Measurements from ENCODE around the gene AMER1. TPM values are rescaled to one million over a fixed set of nuclear protein-coding genes. Genes with fewer than 3 reads are reported as not detected.

AMER1 gene
- polyA plus RNA-seq, 1 experiment, result 1.2 TPM

- no peak overlapping the region for H3K4me3 ChIP-seq (ENCODE audit: low read depth, low read length)
- no peak for TF ChIP-seq CTCF (IDR thresholded peaks at IDR 0.05; ENCODE audit: insufficient read depth, low read depth, low read length)
- H3K36me3 ChIP-seq (ENCODE audit: control insufficient read depth, insufficient read depth, low read length), result no peaks in the 10 kb centered on the region
- no peaks in the 10 kb centered on the region for H3K27me3 ChIP-seq (ENCODE audit: control insufficient read depth, insufficient read depth, low read length)
- CTCF ChIA-PET, result no interaction called here
- no peak for DNase-seq (ENCODE audit: low read depth)
- POLR2A ChIA-PET, result no interaction called here
Observed at GRCh38 chrX:64152857-64153256, 52.7 kb downstream of the AMER1 start.

- ChIA-PET CTCF (no interaction called here), POLR2A (no interaction called here)
- no peaks in the 10 kb centered on the region for H3K27me3 ChIP-seq (ENCODE audit: control insufficient read depth, insufficient read depth, low read length)
- H3K36me3 ChIP-seq (ENCODE audit: control insufficient read depth, insufficient read depth, low read length), result no peaks in the 10 kb centered on the region
- DNase-seq (ENCODE audit: low read depth), result no peak
- no peak overlapping the region for H3K4me3 ChIP-seq (ENCODE audit: low read depth, low read length)
- TF ChIP-seq CTCF (IDR thresholded peaks at IDR 0.05; ENCODE audit: insufficient read depth, low read depth, low read length), result no peak
Observed at GRCh38 chrX:64151911-64152310, 53.6 kb downstream of the AMER1 start.

GRCh38 chrX:64150775-64151174, 54.7 kb downstream of the AMER1 start:
- ChIA-PET POLR2A (no interaction called here), CTCF (no interaction called here)
- DNase-seq (ENCODE audit: low read depth), result no peak
- no peak for TF ChIP-seq CTCF (IDR thresholded peaks at IDR 0.05; ENCODE audit: insufficient read depth, low read depth, low read length)
- H3K27me3 ChIP-seq (ENCODE audit: control insufficient read depth, insufficient read depth, low read length), result no peaks in the 10 kb centered on the region
- no peak overlapping the region for H3K4me3 ChIP-seq (ENCODE audit: low read depth, low read length)
- no peaks in the 10 kb centered on the region for H3K36me3 ChIP-seq (ENCODE audit: control insufficient read depth, insufficient read depth, low read length)

Small RNA genes within 50 kb of the gene (small RNA-seq; reads per million reads assigned to genes)
- not detected for gene RN7SL799P (ENCODE audit: insufficient read length, low read depth, low replicate concordance)

Other genes with a start within 250 kb of the AMER1 start
- 0.06 TPM in 1 of 2 replicates, not detected in the other for gene ASB12, start 24.9 kb upstream of the AMER1 start, polyA plus RNA-seq (2011; rRNA removed)
- gene MTMR8, start 189.7 kb upstream of the AMER1 start, polyA plus RNA-seq (2011; rRNA removed), result not detected in 2 replicates